ENCODE data around the gene FBXO31. TPM values are rescaled to one million over a fixed set of nuclear protein-coding genes. Genes with fewer than 3 reads are reported as not detected.
A peak's percentile ranks its signal among the peaks of the same experiment; 100 is the strongest.

The FBXO31 gene
- total and polyA plus RNA-seq, 2 of the 13 experiments (the other 11 are each of a cell fraction or from before 2014, with no cell fraction given) = 92.4 to 101 TPM

DNA sequence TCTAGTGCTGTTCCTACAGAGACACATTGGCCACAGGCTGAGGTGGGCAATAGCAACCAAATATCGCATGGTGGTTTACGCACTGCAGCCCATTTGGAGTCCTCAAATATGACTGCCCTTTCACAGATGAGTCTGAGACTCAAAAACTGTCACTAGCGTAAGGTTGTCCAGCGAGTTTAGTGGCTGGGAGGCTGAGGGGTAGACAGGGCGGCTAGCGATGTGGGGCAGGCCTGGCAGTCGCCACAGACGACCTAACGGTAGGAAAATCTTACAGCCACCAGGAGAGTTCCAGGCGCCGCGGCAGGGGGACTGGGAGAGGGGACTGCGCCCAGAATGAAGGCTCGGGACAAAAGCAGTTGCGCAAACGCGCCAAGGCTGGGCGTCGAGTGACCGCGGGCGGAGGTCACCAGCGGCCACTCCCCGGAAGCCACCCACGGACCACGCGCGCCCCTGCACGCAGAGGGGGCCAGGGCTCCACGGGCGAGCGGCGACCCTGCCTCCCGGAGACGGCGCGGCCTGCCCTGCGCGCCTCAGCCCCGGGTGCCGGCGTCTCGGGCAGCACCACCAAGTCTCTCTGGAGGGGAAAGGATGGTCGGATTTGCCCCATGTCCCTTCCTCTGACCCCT is 7.9 kb upstream of the FBXO31 start (continued):
- TF ChIP-seq, protein P1, sequence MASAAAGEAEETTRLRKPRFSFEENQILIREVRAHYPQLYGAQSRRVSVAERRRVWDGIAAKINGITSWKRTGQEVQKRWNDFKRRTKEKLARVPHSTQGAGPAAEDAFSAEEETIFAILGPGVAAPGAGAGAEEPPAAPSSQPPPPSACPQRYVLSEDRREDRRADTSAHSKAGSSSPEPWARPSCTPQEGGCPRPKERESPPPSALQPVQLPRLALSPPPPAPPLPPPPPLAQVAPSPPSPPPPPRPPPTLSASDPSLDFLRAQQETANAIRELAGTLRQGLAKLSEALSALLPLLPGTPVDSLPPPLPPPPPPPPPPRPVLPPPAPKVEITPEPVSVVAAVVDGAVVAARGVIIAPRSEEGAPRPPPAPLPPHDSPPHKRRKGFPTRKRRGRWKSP (CRISPR knock-in tag; IDR thresholded peaks at IDR 0.05) = peak; percentile 77
- peak; percentile 21; the same call in 1 of the 2 replicates for TF ChIP-seq ZNF343 (CRISPR knock-in tag; IDR thresholded peaks at IDR 0.05)
- peak; percentile 80 for TF ChIP-seq ETV5 (CRISPR knock-in tag; IDR thresholded peaks at IDR 0.05; ENCODE audit: borderline replicate concordance)
- peak; percentile 0 for TF ChIP-seq ARNT2 (CRISPR knock-in tag; IDR thresholded peaks at IDR 0.05; ENCODE audit: low read depth)
- TF ChIP-seq, protein P2, sequence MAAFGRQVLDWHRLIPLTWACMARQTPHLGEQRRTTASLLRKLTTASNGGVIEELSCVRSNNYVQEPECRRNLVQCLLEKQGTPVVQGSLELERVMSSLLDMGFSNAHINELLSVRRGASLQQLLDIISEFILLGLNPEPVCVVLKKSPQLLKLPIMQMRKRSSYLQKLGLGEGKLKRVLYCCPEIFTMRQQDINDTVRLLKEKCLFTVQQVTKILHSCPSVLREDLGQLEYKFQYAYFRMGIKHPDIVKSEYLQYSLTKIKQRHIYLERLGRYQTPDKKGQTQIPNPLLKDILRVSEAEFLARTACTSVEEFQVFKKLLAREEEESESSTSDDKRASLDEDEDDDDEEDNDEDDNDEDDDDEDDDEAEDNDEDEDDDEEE (CRISPR knock-in tag; IDR thresholded peaks at IDR 0.05) = peak; percentile 73; the same call in 1 of the 2 replicates
- 0 out of 2 replicates have a peak, but pooled peaks have one; percentile 6 for TF ChIP-seq ZNF761 (CRISPR knock-in tag; conservative IDR thresholded peaks at IDR 0.05)
- no peak for TF ChIP-seq ZSCAN20 (CRISPR knock-in tag; IDR thresholded peaks at IDR 0.05; ENCODE audit: borderline replicate concordance)
- TF ChIP-seq SIN3A (IDR thresholded peaks at IDR 0.05; ENCODE audit: borderline replicate concordance, low read depth, low read length) = 0 out of 2 replicates have a peak, but pooled peaks have one; percentile 13
- TF ChIP-seq ZNF678 (CRISPR knock-in tag; IDR thresholded peaks at IDR 0.05) = no peak; the same call in 1 of the 2 replicates
- TF ChIP-seq HNRNPLL (IDR thresholded peaks at IDR 0.05; ENCODE audit: low read depth, low read length, poor library complexity, severe bottlenecking) = peak; percentile 89
- no peak for TF ChIP-seq TEAD2 (CRISPR knock-in tag; IDR thresholded peaks at IDR 0.05)
- TF ChIP-seq ESRRA (CRISPR knock-in tag; IDR thresholded peaks at IDR 0.05; ENCODE audit: low read depth) = peak; percentile 85; the same call in 1 of the 2 replicates
- TF ChIP-seq TMF1 (CRISPR knock-in tag; IDR thresholded peaks at IDR 0.05; ENCODE audit: low read depth) = 0 out of 2 replicates have a peak, but pooled peaks have one; percentile 22
- 0 out of 2 replicates have a peak, but pooled peaks have one; percentile 21 for TF ChIP-seq PCBP1 (IDR thresholded peaks at IDR 0.05; ENCODE audit: borderline replicate concordance, low read depth, low read length)
- peak; percentile 26; the same call in 1 of the 2 replicates for TF ChIP-seq NCOA2 (CRISPR knock-in tag; IDR thresholded peaks at IDR 0.05)
- TF ChIP-seq, protein P3, sequence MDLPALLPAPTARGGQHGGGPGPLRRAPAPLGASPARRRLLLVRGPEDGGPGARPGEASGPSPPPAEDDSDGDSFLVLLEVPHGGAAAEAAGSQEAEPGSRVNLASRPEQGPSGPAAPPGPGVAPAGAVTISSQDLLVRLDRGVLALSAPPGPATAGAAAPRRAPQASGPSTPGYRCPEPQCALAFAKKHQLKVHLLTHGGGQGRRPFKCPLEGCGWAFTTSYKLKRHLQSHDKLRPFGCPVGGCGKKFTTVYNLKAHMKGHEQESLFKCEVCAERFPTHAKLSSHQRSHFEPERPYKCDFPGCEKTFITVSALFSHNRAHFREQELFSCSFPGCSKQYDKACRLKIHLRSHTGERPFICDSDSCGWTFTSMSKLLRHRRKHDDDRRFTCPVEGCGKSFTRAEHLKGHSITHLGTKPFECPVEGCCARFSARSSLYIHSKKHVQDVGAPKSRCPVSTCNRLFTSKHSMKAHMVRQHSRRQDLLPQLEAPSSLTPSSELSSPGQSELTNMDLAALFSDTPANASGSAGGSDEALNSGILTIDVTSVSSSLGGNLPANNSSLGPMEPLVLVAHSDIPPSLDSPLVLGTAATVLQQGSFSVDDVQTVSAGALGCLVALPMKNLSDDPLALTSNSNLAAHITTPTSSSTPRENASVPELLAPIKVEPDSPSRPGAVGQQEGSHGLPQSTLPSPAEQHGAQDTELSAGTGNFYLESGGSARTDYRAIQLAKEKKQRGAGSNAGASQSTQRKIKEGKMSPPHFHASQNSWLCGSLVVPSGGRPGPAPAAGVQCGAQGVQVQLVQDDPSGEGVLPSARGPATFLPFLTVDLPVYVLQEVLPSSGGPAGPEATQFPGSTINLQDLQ (CRISPR knock-in tag; IDR thresholded peaks at IDR 0.05) = peak; percentile 64; the same call in 1 of the 2 replicates
- 0 out of 2 replicates have a peak, but pooled peaks have one; percentile 18 for TF ChIP-seq ZNF746 (CRISPR knock-in tag; IDR thresholded peaks at IDR 0.05)
- TF ChIP-seq ZNF781 (CRISPR knock-in tag; IDR thresholded peaks at IDR 0.05; ENCODE audit: borderline replicate concordance, not compliant biosample characterization) = peak; percentile 10
- TF ChIP-seq RARA (CRISPR knock-in tag; IDR thresholded peaks at IDR 0.05) = peak; percentile 77
- TF ChIP-seq, protein P4, sequence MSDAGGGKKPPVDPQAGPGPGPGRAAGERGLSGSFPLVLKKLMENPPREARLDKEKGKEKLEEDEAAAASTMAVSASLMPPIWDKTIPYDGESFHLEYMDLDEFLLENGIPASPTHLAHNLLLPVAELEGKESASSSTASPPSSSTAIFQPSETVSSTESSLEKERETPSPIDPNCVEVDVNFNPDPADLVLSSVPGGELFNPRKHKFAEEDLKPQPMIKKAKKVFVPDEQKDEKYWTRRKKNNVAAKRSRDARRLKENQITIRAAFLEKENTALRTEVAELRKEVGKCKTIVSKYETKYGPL (CRISPR knock-in tag; IDR thresholded peaks at IDR 0.05) = 0 out of 2 replicates have a peak, but pooled peaks have one; percentile 6
- TF ChIP-seq ZNF670 (CRISPR knock-in tag; IDR thresholded peaks at IDR 0.05; ENCODE audit: borderline replicate concordance) = 0 out of 2 replicates have a peak, but pooled peaks have one; percentile 55
- no peak for TF ChIP-seq ZNF460 (CRISPR knock-in tag; IDR thresholded peaks at IDR 0.05; ENCODE audit: borderline replicate concordance)
- TF ChIP-seq ZNF546 (CRISPR knock-in tag; conservative IDR thresholded peaks at IDR 0.05) = 0 out of 2 replicates have a peak, but pooled peaks have one; percentile 55
- TF ChIP-seq TP53 (CRISPR knock-in tag; conservative IDR thresholded peaks at IDR 0.05) = no peak

Measured in HepG2 (cell line).